H1 (cell line): ENCODE measurements around the gene SLC38A10. TPM values are rescaled to one million over a fixed set of nuclear protein-coding genes. Genes with fewer than 3 reads are reported as not detected.

ENCODE experiments used
- CTCF ChIA-PET: fragments of 300-600 bp; sonication (Branson Sonifier 250); formaldehyde crosslinking; loops from one replicate; lab custom pipeline; 2021; ENCODE audit not compliant: partially characterized antibody; lab: Charles Lee
- POLR2A ChIA-PET: fragments of 300-600 bp; sonication (Branson Sonifier 250); formaldehyde crosslinking; loops from one replicate; lab custom pipeline; 2021; ENCODE audit warnings: inconsistent platforms; ENCODE audit not compliant: partially characterized antibody; lab: Charles Lee
- DNase-seq, 2 experiments: peaks; one replicate each; pipeline versions ENCODE4 v3.0.0 to v3.0.0-alpha.2; 2010 to 2022; ENCODE audit warnings: low spot score in 2 of 2, low read depth in 1 of 2, mixed read lengths in 1 of 2
- FAIRE-seq: peaks from 2 replicates; lab custom pipeline; 2011; peaks lifted over from hg19 to GRCh38; lab: Jason Lieb, UNC
- H2AFZ ChIP-seq: 2 replicates; pipeline ENCODE4 v1.8.1; 2012; ENCODE audit warnings: low read length, inconsistent platforms
- H2AK5ac ChIP-seq: 2 replicates; pipeline ENCODE4 v1.6.1; 2013; ENCODE audit warnings: low read depth, low read length
- H2BK120ac ChIP-seq: replicated peaks from 2 replicates; pipeline ENCODE3; 2013; ENCODE audit warnings: low read depth, low read length, inconsistent platforms
- H2BK12ac ChIP-seq: 2 replicates; pipeline ENCODE4 v1.6.1; 2013; ENCODE audit warnings: low read depth, low read length
- H2BK15ac ChIP-seq: 2 replicates; pipeline ENCODE4 v1.6.1; 2013; ENCODE audit warnings: low read length
- H2BK20ac ChIP-seq: 2 replicates; pipeline ENCODE4 v1.6.1; 2013; ENCODE audit warnings: low read length
- H2BK5ac ChIP-seq: 2 replicates; pipeline ENCODE4 v1.6.1; 2013; ENCODE audit warnings: low read depth, low read length
- H3K14ac ChIP-seq: 2 replicates; pipeline ENCODE4 v1.6.1; 2013; ENCODE audit warnings: inconsistent platforms; ENCODE audit not compliant: insufficient read length
- H3K18ac ChIP-seq: 2 replicates; pipeline ENCODE4 v1.6.1; 2013; ENCODE audit warnings: low read length; ENCODE audit errors: extremely low read depth
- H3K23ac ChIP-seq: 2 replicates; pipeline ENCODE4 v1.6.1; 2013; ENCODE audit warnings: inconsistent platforms; ENCODE audit not compliant: insufficient read length
- H3K23me2 ChIP-seq: 2 replicates; pipeline ENCODE4 v1.6.1; 2013; ENCODE audit warnings: low read depth, low read length
- H3K27ac ChIP-seq: 2 replicates; pipeline ENCODE4 v1.6.1; 2011; ENCODE audit warnings: low read depth, low read length, inconsistent platforms
- H3K27me3 ChIP-seq, 4 experiments: replicated peaks in 1 of 4; 1 replicate in 1 of 4; 2 replicates in 3 of 4; pipeline versions ENCODE4 v1.6.1 to v1.8.1; 2011 to 2013; ENCODE audit warnings: low read length in 3 of 4, mild to moderate bottlenecking in 3 of 4, inconsistent platforms in 2 of 4, mixed read lengths in 2 of 4, moderate library complexity in 1 of 4; ENCODE audit not compliant: control insufficient read depth in 3 of 4, insufficient read depth in 3 of 4; ENCODE audit errors: extremely low read depth in 1 of 4
- H3K36me3 ChIP-seq, 4 experiments: 2 replicates each; pipeline versions ENCODE4 v1.6.1 to v1.8.1; 2011 to 2013; ENCODE audit warnings: mild to moderate bottlenecking in 4 of 4, low read length in 3 of 4, moderate library complexity in 2 of 4, control low read depth in 1 of 4, inconsistent platforms in 1 of 4; ENCODE audit not compliant: insufficient read depth in 4 of 4, control insufficient read depth in 2 of 4
- H3K4ac ChIP-seq: replicated peaks from 2 replicates; pipeline ENCODE3; 2013; ENCODE audit warnings: low read length, low read depth, mixed read lengths, inconsistent platforms; ENCODE audit not compliant: insufficient read length
- H3K4me1 ChIP-seq, 4 experiments: replicated peaks in 1 of 4; 1 replicate in 1 of 4; 2 replicates in 3 of 4; pipeline versions ENCODE4 v1.6.1 to v1.8.1; 2011 to 2013; ENCODE audit warnings: low read length in 3 of 4, inconsistent platforms in 2 of 4, mixed read lengths in 1 of 4; ENCODE audit not compliant: insufficient read depth in 4 of 4, control insufficient read depth in 3 of 4
- H3K4me2 ChIP-seq, 2 experiments: 2 replicates each; pipeline versions ENCODE4 v1.6.1 to v1.8.1; 2011 to 2013; ENCODE audit warnings: low read depth in 2 of 2, low read length in 2 of 2, control low read depth in 1 of 2, inconsistent platforms in 1 of 2, mild to moderate bottlenecking in 1 of 2; ENCODE audit not compliant: insufficient read depth in 1 of 2
- H3K4me3 ChIP-seq, 4 experiments: fragments of 200-600, 300-600 bp in 1 of 4; sonication (generic), shearing (Covaris generic), sonication (Bioruptor Twin) in 1 of 4; 2 replicates each; pipeline versions ENCODE4 v1.5.1 to v1.8.1; 2011 to 2016; ENCODE audit warnings: low read length in 4 of 4, low read depth in 3 of 4, control low read depth in 2 of 4, inconsistent platforms in 2 of 4, mild to moderate bottlenecking in 2 of 4, mixed read lengths in 1 of 4, moderate library complexity in 1 of 4; ENCODE audit not compliant: insufficient read depth in 2 of 4; ENCODE audit errors: extremely low read depth in 1 of 4
- H3K56ac ChIP-seq: replicated peaks from 2 replicates; pipeline ENCODE3; 2013; ENCODE audit warnings: low read depth, mild to moderate bottlenecking, mixed read lengths, low read length, inconsistent platforms; ENCODE audit not compliant: insufficient read length
- H3K79me1 ChIP-seq: 2 replicates; pipeline ENCODE4 v1.6.1; 2013; ENCODE audit warnings: low read depth, low read length, control low read depth
- H3K79me2 ChIP-seq, 2 experiments: 2 replicates each; pipeline versions ENCODE4 v1.6.1 to v1.8.1; 2012 to 2013; ENCODE audit warnings: low read length in 2 of 2, mild to moderate bottlenecking in 2 of 2, inconsistent platforms in 1 of 2; ENCODE audit not compliant: insufficient read depth in 2 of 2, control insufficient read depth in 1 of 2
- H3K9ac ChIP-seq, 4 experiments: replicated peaks in 1 of 4; 1 replicate in 1 of 4; 2 replicates in 3 of 4; pipeline versions ENCODE4 v1.6.1 to v1.8.1; 2011 to 2013; ENCODE audit warnings: low read depth in 3 of 4, low read length in 3 of 4, control low read depth in 2 of 4, mild to moderate bottlenecking in 2 of 4, moderate library complexity in 2 of 4, inconsistent platforms in 1 of 4; ENCODE audit errors: extremely low read depth in 1 of 4
- H3K9me3 ChIP-seq, 2 experiments: 2 replicates each; pipeline versions ENCODE4 v1.6.1 to v1.8.1; 2012 to 2013; ENCODE audit warnings: mild to moderate bottlenecking in 2 of 2, moderate library complexity in 2 of 2, control low read depth in 1 of 2, inconsistent platforms in 1 of 2, low read depth in 1 of 2, low read length in 1 of 2, mixed read lengths in 1 of 2; ENCODE audit not compliant: insufficient read depth in 2 of 2
- H4K20me1 ChIP-seq, 2 experiments: replicated peaks in 1 of 2; 2 replicates each; pipeline versions ENCODE3 to v1.8.1; 2011 to 2013; ENCODE audit warnings: inconsistent platforms in 2 of 2, low read length in 2 of 2, mild to moderate bottlenecking in 1 of 2; ENCODE audit not compliant: insufficient read depth in 2 of 2, control insufficient read depth in 1 of 2
- H4K5ac ChIP-seq: 2 replicates; pipeline ENCODE4 v1.6.1; 2013; ENCODE audit warnings: low read length, low read depth, mixed read lengths, inconsistent platforms; ENCODE audit not compliant: insufficient read length
- H4K8ac ChIP-seq: 2 replicates; pipeline ENCODE4 v1.8.0; 2013; ENCODE audit warnings: mild to moderate bottlenecking, moderate library complexity, low read length, inconsistent platforms; ENCODE audit not compliant: insufficient read depth; ENCODE audit errors: extremely low read depth
- H4K91ac ChIP-seq: replicated peaks from 2 replicates; pipeline ENCODE3; 2013; ENCODE audit warnings: low read length, mixed read lengths, inconsistent platforms; ENCODE audit not compliant: insufficient read length
- CBX8 ChIP-seq: fragments of 300-800, 300-1000 bp; sonication (generic); IDR thresholded peaks from 2 replicates; pipeline ENCODE4 v1.7.1; 2016; ENCODE audit warnings: low read depth, low read length, borderline replicate concordance
- EGR1 ChIP-seq: IDR thresholded peaks from 2 replicates; pipeline ENCODE4 v1.6.1; 2011; ENCODE audit warnings: low read depth, low read length, borderline replicate concordance
- GTF2F1 ChIP-seq: IDR thresholded peaks from 2 replicates; pipeline ENCODE4 v1.6.1; 2012; ENCODE audit warnings: low read depth, low read length, improper control_type of control experiment, borderline replicate concordance
- HDAC2 ChIP-seq, 2 experiments: fragments of 300-600 bp in 1 of 2; sonication (generic) in 1 of 2; IDR thresholded peaks; 2 replicates each; pipeline ENCODE4 v1.6.1; 2011 to 2012; ENCODE audit warnings: low read depth in 2 of 2, low read length in 2 of 2, mild to moderate bottlenecking in 2 of 2, moderate library complexity in 2 of 2, borderline replicate concordance in 1 of 2, inconsistent platforms in 1 of 2
- HDAC6 ChIP-seq: IDR thresholded peaks from one replicate; pipeline ENCODE4 v1.7.1; 2012; ENCODE audit warnings: low read depth, mild to moderate bottlenecking, inconsistent platforms, low read length, moderate library complexity
- NANOG ChIP-seq: IDR thresholded peaks from 2 replicates; pipeline ENCODE4 v1.6.1; 2011; ENCODE audit warnings: low read length, low read depth, mild to moderate bottlenecking, inconsistent platforms; ENCODE audit not compliant: insufficient read depth, poor library complexity, severe bottlenecking
- NRF1 ChIP-seq: IDR thresholded peaks from 2 replicates; pipeline ENCODE4 v1.6.1; 2011; ENCODE audit warnings: mild to moderate bottlenecking, low read depth, low read length, improper control_type of control experiment
- PHF8 ChIP-seq: fragments of 200-600 bp; sonication (generic); conservative IDR thresholded peaks from 2 replicates; pipeline ENCODE4 v1.7.1; 2012; ENCODE audit warnings: low read depth, mild to moderate bottlenecking, inconsistent platforms, low read length, moderate library complexity
- RBBP5 ChIP-seq: IDR thresholded peaks from 2 replicates; pipeline ENCODE4 v1.7.1; 2012; ENCODE audit warnings: low read depth, mild to moderate bottlenecking, inconsistent platforms, low read length, moderate library complexity, borderline replicate concordance
- SP2 ChIP-seq: IDR thresholded peaks from 2 replicates; pipeline ENCODE4 v1.6.1; 2012; ENCODE audit warnings: mild to moderate bottlenecking, low read length, inconsistent platforms
- SRF ChIP-seq: IDR thresholded peaks from 2 replicates; pipeline ENCODE4 v1.6.1; 2011; ENCODE audit warnings: mild to moderate bottlenecking, low read depth, low read length, moderate library complexity
- SUZ12 ChIP-seq: fragments of 200-600 bp; sonication (generic); IDR thresholded peaks from 2 replicates; pipeline ENCODE4 v1.6.1; 2012; ENCODE audit warnings: mild to moderate bottlenecking, inconsistent platforms, low read length, moderate library complexity, mixed read lengths
- TAF1 ChIP-seq: IDR thresholded peaks from 2 replicates; pipeline ENCODE4 v1.6.1; 2011; ENCODE audit warnings: mild to moderate bottlenecking, low read depth, low read length
- TCF12 ChIP-seq: IDR thresholded peaks from 2 replicates; pipeline ENCODE4 v1.6.1; 2011; ENCODE audit warnings: low read depth, mild to moderate bottlenecking, low read length
- TEAD4 ChIP-seq: IDR thresholded peaks from 2 replicates; pipeline ENCODE4 v1.6.1; 2012; ENCODE audit warnings: low read depth, low read length, inconsistent platforms, mixed read lengths
- WGBS, 2 experiments: shearing (Covaris generic) in 1 of 2; methylation state at CpG; one replicate each; pipeline versions ENCODE4 v1.1.6 to v1.1.7; 2013 to 2015; ENCODE audit warnings: low lambda C conversion rate in 2 of 2, mixed read lengths in 2 of 2, inconsistent platforms in 1 of 2, low coverage in 1 of 2, missing lambda C conversion rate in 1 of 2; ENCODE audit not compliant: insufficient replicate concordance in 2 of 2, insufficient coverage in 1 of 2, insufficient read length in 1 of 2; ENCODE audit errors: extremely low coverage in 1 of 2, missing lambda C conversion rate in 1 of 2; 5-methylcytosine and 5-hydroxymethylcytosine counted together
- polyA plus RNA-seq, 7 experiments: library from polyadenylated mRNA; depleted of rRNA in 3 of 7; stranded (reverse) in 5 of 7; unstranded in 2 of 7; fragments of >200 nt in 5 of 7; fragments of 200-250 nt in 2 of 7; gene quantifications; 1 replicate in 5 of 7; 2 replicates in 1 of 7; 4 replicates in 1 of 7; pipeline versions ENCODE4 v1.2.1 to v1.2.3, GENCODE V29; 2011 to 2013; ENCODE audit warnings: missing spikeins in 2 of 7, mixed read lengths in 2 of 7
- total RNA-seq: library from RNA; stranded (reverse); fragmentation: NEBNext Ultra II Directional; extraction: Animal tissue kit (Norgen Biotek cat#: 25700); gene quantifications from 2 replicates; pipeline ENCODE4 v1.2.1, GENCODE V29; 2021

Gene SLC38A10
- total and polyA plus RNA-seq, 2 of the 8 experiments (the other 6 are each of a cell fraction or from before 2014, with no cell fraction given), result 26.4 to 41.0 TPM

DNA sequence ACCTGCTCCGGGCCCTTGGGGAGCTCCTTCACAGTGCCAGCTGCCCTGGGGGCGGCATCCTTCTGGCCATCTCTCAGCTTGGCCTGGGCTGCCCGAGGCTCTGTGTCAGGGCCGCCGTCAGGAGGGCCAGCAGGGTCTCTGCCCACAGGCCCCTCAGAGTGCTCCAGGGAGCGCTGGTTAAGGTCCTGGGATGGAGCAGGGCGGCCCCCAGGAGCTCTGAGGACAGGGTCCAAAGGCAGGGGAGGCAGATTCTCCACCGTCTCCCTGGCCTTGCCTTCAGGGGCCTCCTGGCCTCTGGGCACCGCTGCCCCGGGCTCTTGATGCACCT lies 48.8 kb downstream of the SLC38A10 start:
- no peaks in the 10 kb centered on the region; a peak in 1 of 8 replicates for H3K36me3 ChIP-seq
- H4K91ac ChIP-seq, result no peak overlapping the region
- H3K27me3 ChIP-seq, result no peaks in the 10 kb centered on the region
- peak overlapping the region; percentile 35; the same call in 1 of the 2 replicates for H4K8ac ChIP-seq
- no peak overlapping the region for H2BK5ac ChIP-seq
- no peak overlapping the region for H3K27ac ChIP-seq
- no peak overlapping the region for H2BK12ac ChIP-seq
- H4K5ac ChIP-seq, result no peak overlapping the region
- no peak overlapping the region for H3K56ac ChIP-seq
- no peak overlapping the region for H2BK120ac ChIP-seq
- H3K23ac ChIP-seq, result no peak overlapping the region
- H3K9ac ChIP-seq, result no peak overlapping the region
- H3K79me1 ChIP-seq, result no peaks in the 10 kb centered on the region
- ChIA-PET CTCF (interaction anchor here (1.0 to 1.7 kb wide), 5 partner anchors 11 to 292 kb away, joined by 3 to 6 read pairs (median 4); no protein-coding TSS in a partner anchor), POLR2A (interaction anchor here (0.7 to 2.7 kb wide), 6 partner anchors 9 to 272 kb away, joined by 3 to 8 read pairs (median 4); no protein-coding TSS in a partner anchor)
- H2BK20ac ChIP-seq, result no peak overlapping the region
- FAIRE-seq (no peak), DNase-seq (no peak)
- H3K4ac ChIP-seq, result no peak overlapping the region
- no peak overlapping the region for H2AK5ac ChIP-seq
- H3K4me3 ChIP-seq, result no peak overlapping the region
- H3K9me3 ChIP-seq, result no peaks in the 10 kb centered on the region
- H2AFZ ChIP-seq, result no peak overlapping the region
- no peak overlapping the region for H3K18ac ChIP-seq
- H3K23me2 ChIP-seq, result no peaks in the 10 kb centered on the region; the same call in 1 of the 2 replicates
- peaks cover 0 to 5% (median 0%) of the 10 kb centered on the region in 4 experiments; a peak in 1 of 7 replicates for H3K4me1 ChIP-seq
- no peak overlapping the region for H2BK15ac ChIP-seq
- WGBS, 2 experiments, result 88% methylated on average over 10 of the region's 10 CpGs; no CpG with 5 or more reads in 1 of the 2 experiments
- H3K14ac ChIP-seq, result no peak overlapping the region
- H3K79me2 ChIP-seq, result no peaks in the 10 kb centered on the region
- peaks cover 8 to 17% of the 10 kb centered on the region in 2 experiments for H4K20me1 ChIP-seq
- no peak overlapping the region for H3K4me2 ChIP-seq
- TF ChIP-seq NANOG (no peak), PHF8 (no peak), SRF (no peak), SP2 (no peak), TEAD4 (no peak), RBBP5 (no peak), TAF1 (no peak), GTF2F1 (no peak), EGR1 (no peak), NRF1 (no peak), CBX8 (no peak), HDAC6 (no peak), HDAC2 (IDR thresholded peaks at IDR 0.05; ENCODE audit: borderline replicate concordance in 1 of 2, low read depth in 2 of 2, low read length in 2 of 2) (no peak), SUZ12 (no peak), TCF12 (no peak)
